Medulla oblongata (tissue), 1 donor: ENCODE data around the gene USP30.
A peak's percentile ranks its signal among the peaks of the same experiment; 100 is the strongest.
"Not testable (repeated sequence)": the region's sequence is repeated elsewhere in the genome, so short reads cannot be mapped to it uniquely, and the experiment has no call there.

Experiments used
- DNase-seq: peaks from one replicate; pipeline ENCODE4 v3.0.0-alpha.2; 2015; ENCODE audit errors: extremely low spot score

USP30 gene, protein sequence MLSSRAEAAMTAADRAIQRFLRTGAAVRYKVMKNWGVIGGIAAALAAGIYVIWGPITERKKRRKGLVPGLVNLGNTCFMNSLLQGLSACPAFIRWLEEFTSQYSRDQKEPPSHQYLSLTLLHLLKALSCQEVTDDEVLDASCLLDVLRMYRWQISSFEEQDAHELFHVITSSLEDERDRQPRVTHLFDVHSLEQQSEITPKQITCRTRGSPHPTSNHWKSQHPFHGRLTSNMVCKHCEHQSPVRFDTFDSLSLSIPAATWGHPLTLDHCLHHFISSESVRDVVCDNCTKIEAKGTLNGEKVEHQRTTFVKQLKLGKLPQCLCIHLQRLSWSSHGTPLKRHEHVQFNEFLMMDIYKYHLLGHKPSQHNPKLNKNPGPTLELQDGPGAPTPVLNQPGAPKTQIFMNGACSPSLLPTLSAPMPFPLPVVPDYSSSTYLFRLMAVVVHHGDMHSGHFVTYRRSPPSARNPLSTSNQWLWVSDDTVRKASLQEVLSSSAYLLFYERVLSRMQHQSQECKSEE

DNA sequence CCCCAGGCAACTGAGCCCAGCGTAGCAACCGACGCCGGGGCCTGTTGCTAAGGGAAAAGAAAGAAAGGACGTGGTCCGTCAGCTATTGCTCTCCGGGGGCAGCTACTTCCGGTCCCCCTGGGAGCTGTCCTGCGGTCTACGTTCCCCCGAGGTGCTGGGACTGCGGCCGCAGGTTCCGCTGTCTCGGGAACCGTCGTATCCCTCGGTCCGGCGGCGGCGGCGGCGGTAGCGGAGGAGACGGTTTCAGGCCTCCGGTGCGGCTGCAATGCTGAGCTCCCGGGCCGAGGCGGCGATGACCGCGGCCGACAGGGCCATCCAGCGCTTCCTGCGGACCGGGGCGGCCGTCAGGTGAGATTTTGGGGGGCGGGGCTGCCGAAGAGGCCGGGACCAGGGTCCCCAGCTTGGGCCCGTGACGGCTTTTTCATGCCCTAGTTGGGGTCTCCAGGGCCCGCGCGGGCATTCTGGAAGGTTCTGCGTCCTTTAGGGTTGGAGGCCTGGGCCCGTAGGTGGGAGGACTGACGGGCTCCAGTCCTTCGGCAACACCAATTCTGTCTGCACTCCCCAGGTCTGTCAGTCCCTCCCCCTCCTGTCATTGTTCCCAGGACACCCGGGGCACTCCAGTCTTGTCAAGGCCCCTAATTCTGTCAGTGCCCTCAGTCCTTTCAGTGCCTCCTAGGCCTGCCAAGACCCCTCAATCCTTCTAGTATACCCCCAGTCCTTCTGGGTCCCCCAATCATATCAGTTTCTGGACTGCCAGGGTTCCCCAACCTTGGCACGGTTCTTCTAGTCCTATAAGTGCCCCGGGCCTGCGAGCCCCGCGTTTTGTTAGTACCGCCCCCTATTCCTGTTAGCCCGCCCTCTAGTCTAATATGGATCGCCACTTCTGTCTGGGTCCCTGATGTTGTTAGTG lies at the start of gene USP30:
TSS of gene USP30 (plus strand) at position 163 of the 910 bp plus-strand sequence. CDS start at position 266, 103 bp downstream.
- DNase-seq, result peak; percentile 85

DNA sequence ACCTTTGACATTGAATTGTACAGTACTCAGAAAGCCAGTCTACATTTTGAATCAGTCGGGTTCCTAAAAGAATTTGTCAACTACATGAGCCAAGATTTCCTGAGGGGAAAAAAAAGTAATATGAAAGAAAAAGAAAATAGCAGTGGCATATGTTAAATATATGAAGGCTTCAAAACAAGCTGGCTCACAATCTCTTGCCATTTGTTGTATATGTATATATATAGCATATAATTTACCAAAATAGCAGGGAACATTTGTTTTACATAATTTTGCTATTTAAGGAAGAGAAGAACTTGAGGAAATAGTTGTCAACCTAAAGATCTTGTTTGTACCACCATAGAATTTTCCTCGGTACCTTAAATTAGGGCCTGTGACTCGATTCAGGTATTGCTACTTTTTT lies 48.4 kb upstream of the USP30 start:
- no peak for DNase-seq

DNA sequence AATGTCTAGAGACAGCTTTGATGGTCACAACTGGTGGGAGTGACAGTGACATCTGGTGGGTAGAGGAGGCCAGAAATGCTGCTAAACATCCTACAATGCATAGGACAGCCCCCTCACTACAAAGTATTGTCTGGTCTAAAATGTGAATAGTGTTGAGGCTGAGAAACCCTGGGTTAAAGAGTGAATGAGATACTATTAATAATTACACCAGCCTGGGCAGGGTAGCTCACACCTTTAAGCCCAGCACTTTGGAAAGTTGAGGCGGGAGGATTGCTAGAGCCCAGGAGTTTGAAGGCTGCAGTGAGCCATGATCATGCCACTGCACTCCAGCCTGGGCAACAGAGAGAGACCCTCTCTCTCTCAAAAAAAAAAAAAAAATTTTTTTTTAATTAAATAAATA lies 42.6 kb upstream of the USP30 start:
- DNase-seq, result no peak

DNA sequence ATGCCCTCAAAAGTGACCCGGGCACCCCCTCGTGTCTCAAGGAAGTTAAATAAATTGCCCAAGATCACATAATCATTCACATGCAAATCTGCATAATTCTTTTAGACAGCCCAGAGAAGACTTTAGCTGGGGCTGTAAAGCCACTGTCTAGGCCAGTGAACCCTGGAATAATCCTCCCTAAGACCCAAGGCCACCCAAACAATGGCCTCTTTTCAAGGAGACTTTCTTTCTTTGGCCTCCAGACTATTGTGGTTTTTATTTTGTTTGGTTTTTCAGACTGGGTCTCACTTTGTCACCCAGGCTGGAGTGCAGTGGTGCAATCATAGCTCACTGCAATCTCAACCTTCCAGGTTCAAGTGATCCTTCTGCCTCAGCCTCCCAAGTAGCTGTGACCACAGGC lies 42.1 kb upstream of the USP30 start:
- no peak for DNase-seq

DNA sequence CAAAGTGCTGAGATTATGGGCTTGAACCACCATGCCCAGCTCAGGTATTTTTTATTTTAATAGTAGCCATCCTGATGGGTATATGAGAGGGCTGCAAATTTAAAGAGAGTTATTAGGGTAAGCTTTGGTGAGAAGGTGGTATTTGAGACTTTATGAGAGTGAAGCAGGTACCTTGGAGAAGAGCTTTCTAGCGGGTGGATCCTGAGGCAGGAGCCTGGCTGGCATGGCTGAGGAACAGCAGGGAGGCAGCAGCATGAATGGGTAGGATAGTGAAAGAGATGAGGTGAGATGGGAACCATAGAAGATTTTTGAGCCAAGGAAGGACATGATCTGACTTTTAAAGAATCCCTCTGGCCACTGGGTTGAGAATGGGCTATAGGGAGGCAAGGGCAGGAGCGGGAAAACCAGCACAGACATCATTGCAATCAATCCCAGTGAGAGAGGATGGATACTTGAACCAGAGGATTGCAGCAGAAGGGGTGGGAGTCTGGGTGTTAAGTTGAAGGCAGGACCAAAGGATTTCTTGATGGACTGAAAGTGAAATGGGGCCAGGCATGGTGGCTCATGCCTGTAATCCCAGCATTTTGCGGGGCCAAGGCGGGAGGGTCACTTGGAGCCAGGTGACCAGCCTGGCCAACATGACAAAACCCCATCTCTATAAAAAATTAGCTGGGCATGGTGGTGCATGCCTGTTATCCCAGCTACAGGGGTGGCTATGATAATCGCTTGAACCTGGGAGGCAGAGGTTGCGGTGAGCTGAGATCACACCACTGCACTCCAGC lies 37.2 kb upstream of the USP30 start:
- no peak for DNase-seq

DNA sequence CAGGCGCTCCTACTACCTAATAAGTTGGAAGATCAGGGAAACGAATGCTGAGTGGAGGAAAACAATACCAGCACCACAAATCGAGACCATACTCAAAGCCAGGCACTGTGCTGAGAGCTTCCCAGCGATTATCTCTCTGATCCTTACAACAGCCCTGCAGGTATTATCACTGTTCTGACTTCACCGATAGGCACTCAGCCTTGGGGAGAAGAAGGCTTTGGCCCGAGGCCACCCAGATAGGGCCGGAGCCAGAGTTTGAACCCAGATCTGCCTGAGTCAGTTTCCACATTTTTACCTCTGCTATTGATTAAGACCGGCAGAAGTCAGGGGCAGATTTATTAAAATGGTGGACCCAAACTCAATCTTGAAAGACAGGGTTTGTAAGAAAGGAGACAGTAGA lies 36.4 kb upstream of the USP30 start:
- no peak for DNase-seq

DNA sequence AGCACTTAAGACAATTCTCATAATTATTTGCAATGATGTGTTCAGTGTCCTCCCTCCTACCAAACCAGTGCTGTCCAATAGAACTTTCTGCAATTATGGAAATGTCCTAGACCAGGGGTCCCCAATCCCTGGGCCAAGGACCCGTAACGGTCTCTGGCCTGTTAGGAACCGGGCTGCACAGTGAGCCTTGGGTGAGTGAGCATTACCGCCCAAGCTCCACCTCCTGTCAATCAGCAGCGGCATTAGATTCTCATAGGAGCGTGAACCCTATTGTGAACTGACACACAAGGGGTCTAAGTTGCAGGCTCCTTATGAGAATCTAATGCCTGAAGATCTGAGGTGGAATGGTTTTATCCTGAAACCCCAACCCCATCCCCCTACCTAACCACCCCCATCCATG lies 35.4 kb upstream of the USP30 start:
- no peak for DNase-seq

DNA sequence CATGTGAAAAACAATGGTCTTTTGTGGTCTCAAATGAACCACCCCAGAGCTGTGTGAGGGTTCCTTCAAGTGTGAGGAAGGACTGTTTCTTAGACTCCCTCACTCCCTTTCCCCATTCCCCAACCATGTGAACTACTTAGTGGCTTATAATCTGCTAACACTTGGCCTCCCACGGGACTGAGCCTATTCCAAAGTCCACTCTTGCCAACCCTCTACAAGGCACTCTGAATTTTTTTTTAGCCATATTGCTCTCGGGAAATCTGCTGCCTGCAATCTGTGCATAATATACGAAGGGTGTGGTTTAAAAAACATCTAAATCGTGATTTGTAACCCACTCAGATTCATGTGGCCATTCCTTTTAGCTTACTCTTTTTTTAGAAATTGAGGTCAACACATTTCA lies 34.1 kb upstream of the USP30 start:
- no peak for DNase-seq

DNA sequence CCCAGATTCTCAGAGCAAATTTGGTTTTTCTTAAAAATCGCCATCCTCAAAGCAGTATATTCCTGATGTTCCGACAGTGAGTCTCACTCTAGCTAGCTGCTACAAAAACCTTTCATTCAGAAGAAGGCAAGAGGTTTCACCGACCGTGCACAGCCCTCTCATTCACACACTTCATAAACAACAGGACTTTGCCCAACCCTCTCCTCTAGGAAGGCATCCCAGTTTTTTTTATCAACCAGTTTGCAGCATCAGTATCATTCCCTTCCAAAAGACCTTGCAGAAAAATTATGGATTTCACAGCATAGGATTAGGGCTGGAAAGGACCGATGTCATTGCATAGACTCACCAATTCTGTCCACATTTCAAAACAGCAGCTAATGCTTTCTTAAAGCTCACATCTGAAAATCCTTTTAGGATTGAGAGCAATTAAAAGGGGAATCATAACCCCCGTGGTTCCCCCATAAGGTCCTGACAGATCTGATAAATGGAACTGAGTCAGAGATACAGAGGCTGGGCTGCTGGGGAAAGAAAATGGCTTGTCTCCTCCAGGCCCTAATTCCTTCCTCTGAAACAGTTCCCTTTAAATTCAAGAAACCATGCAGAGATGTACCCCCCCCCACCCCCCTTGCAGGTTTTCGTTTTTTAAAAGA lies 32.1 kb upstream of the USP30 start:
- no peak for DNase-seq

DNA sequence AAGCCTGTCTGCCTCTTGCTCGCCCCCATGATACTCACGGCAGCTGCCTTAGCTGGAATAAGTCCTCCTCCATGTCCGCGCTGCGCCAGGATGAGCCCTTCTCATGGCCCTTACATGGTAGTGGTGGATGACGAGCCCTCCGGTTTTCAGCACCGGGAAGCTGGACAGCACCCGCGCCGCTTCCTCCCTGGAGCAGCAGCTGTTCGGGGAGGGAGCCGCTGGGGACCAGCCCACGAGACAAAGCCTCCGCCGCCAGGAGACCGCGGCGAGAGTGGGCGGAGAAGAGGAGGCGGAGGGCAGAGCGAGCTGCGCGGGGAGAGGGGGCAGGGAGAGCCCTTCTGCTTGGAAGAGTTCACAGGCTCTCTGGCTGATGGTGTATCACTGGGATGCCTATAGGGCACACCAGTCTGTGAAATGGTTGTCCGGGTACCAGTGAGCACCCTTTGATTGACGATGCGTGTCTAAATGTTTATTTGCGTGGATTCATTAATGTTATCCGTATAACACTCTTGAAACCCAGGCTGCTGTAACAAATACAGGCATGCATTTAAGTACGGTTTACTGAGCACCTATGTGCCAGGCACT lies 31.5 kb upstream of the USP30 start, which contains the start of gene SVOP:
TSS of gene SVOP (minus strand) at position 273 of the 585 bp plus-strand sequence. CDS start at position 73, 200 bp downstream.
- DNase-seq, result peak; percentile 82

DNA sequence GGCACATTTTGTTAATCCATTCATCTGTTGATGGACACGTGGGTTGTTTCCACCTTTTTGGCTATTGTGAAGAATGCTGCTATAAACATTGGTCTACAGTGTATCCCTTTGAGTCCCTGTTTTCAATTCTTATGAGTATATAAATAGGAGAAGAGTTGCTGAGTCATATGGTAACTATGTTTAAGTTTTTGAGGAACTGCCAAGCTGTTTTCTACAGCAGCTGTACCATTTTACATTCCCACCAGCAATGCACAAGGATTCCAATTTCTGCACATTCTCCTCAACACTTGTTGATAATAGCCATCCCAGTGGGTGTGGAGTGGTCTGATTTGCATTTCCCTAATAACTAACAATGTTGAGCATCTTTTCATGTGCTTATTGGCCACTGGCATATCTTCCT lies 24.6 kb upstream of the USP30 start:
- no peak for DNase-seq

DNA sequence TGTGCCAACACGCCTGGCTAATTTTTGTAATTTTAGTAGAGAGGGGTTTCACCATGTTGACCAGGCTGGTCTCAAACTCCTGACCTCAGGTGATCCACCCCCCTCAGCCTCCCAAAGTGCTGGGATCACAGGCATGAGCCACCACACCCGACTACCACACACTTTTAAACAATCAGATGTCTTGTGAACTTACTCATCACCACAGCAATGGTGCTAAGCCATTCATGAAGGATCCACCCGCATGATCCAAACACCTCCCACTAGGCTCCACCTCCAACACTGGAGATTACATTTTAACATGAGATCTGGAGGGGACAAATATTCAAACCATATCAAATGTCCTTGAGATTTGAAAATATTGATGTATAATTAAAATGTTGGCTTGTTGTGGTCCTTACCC lies 23.8 kb upstream of the USP30 start:
- not testable (repeated sequence) for DNase-seq

DNA sequence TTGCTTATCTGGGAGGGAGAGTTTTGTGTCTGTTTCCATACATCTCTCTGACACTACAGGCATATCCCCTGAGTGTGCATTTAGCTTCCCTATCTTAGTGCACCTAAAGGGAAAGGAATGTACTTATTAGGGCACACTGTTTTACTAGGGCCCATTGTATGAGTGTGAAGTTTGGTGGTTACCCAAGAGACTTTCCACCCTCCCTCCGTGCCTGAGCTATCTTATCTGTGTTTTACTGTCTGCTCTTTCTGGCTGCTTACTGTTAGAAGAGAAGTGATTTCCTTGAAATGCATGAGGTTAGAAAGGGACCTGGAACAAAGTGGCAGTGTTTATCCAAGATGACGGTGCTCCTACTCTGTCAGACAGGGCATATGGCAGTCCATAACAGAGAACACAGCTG lies 23.0 kb upstream of the USP30 start:
- no peak for DNase-seq

DNA sequence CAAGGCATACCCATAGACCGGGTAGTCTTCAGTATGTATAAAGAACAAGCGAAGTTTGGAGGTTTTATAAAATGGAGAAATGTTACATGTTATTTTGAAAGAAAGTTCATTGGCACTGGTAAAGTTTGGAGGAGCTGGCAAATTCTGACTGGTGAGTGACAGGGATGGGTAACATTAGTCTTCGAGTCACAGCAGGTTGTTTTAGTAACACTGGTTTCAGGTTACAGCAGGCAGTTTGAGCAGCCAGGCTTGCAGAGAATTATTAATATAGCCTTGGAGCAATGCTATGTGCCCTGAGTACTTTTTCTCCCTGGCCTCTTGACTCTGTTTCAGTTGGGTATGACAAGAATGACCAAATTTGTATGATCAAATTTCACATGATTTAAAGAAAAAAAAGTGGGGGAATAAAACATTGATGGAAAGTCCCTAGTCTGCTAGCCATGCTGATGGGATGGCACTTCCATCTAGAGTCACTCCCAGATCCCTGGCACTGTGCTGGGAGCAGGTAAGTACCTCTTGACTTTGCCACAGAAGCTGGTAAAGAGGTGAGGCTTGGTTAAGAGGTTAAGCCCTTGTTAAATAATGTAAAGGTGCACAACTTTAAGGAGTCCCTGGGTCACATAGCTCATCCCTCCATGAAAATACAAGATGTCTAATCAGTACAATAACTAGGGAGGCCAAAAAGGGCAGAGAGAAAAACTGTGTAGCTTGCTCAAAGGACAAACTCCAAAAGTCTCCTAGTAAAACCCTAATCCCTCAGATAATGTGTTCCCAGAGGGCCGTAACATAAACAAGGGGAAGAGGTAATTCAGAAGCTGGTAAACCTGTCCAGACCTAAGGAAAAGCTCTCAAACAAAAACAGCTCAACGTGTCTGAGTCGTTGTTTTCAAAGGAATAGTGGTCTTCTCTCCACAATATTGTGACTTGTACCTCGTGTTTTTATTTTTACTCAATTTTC lies 18.9 kb upstream of the USP30 start:
- no peak for DNase-seq

DNA sequence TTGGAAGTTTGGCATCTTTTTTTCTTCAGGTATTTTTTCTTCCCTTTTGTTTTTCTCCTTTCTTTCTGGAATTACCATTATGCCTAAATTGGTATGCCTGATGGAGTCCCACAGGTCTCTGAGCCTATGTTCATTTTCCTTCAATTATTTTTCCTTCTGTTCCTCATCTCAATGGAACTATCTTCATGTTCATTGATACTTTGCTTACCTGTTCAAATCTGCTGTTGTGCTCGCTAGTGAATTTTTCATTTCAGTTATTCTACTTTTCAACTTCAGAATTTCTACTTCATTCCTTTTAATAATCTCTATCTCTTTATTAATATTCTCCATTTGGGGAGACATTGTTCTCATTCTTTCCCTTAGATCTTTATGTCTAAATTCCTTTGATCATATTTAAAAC lies 15.4 kb upstream of the USP30 start:
- DNase-seq, result no peak

DNA sequence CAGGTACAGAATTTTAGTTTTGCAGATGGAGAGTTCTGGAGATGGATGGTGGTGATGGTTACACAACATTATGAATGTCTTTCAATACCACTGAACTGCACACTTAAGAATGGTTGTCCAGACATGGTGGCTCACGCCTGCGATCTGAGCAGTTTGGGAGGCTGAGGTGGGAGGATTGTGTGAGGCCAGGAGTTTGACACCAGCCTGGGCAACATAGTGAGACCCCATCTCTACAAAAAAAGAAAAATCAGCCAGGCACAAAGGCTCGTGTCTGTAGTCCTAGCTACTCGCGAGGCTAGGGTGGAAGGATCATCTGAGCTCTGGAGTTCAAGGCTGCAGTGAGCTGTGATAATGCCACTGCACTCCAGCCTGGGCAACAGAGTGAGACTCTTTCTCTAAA lies 8.1 kb upstream of the USP30 start:
- no peak for DNase-seq

DNA sequence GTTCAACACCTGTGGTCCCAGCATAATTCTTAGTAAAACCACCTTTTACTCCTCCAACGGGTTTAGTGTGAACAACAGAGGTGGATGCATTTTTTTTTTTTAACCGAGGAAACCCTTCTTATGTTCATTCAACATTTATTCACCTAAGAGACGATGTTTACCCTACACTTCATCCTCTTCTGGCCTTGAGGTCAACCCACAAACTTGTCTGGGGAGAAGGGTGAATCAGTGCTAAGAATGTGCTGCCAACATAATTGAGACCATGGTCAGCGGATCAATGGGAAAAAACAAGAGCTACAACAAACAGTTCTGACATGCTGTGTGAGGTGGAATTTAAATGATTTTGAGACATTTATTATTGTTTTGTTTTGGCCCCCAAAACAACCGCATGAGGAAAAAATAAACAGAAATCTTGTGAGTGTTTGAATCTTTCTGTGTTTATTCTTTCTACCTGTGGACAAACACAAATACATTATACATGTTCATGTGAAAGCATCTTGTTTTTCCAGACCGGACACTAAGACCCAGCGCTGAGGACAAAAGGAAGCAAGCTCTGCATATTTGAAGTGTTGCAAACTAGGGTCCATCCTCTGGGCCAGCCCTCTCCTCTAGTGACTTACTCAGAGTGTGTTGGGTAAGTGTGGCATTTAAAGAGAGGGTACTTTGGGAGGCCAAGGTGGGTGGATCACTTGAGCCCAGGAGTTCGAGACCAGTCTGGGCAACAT lies 5.1 kb upstream of the USP30 start:
- no peak for DNase-seq

DNA sequence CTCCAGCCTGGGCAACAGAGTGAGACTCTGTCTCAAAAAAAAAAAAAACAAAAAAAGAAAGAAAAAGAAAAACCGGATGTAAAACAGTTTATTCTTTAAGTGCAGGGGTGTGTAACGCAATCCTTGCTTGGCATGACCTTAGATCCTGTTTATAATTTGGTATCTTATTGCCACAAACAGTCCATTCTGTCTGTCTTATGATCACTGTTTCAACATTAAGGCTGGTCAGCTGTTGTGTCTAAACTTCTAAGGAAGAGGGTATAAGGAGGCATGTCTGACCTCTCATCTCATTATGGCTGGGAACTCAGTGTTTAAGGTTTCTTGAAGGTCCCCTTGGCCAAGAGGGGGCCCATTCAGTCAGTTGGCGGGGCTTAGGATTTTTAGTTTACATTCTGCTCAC lies 3.7 kb upstream of the USP30 start:
- not testable (repeated sequence) for DNase-seq

DNA sequence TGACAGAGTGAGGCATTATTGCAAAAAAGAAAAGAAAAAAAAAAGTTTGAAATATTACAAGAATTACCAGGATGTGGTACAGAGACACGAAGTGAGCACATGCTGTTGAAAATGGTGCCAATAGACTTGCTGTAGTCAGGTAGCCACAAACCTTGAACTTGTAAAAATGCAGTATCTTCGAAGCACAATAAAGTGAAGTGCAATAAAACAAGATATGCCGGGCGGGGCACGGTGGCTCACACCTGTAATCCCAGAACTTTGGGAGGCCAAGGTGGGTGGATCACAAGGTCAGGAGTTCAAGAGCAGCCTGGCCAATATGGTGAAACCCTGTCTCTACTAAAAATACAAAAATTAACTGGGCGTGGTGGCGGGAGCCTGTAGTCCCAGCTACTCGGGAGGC lies 2.6 kb upstream of the USP30 start:
- not testable (repeated sequence) for DNase-seq
